SK-N-SH (cell line): ENCODE results near the gene PMVK.

Experiments used
- CTCF ChIP-seq: fragments of 200-600 bp; sonication (generic); IDR thresholded peaks from 2 replicates; pipeline ENCODE4 v1.6.1; 2017; ENCODE audit warnings: antibody characterized with exemption, mild to moderate bottlenecking, moderate library complexity
- EZH2phosphoT487 ChIP-seq: fragments of 200-600 bp; sonication (generic); IDR thresholded peaks from 2 replicates; pipeline ENCODE4 v1.6.1; 2017; ENCODE audit warnings: low read depth, mixed run types, mild to moderate bottlenecking, antibody characterized with exemption, moderate library complexity, borderline replicate concordance
- FOXM1 ChIP-seq: IDR thresholded peaks from 2 replicates; pipeline ENCODE4 v1.4.0; 2012; ENCODE audit warnings: low read depth, mild to moderate bottlenecking
- GABPA ChIP-seq: IDR thresholded peaks from 2 replicates; pipeline ENCODE4 v1.4.0; 2012; ENCODE audit warnings: low read depth, mild to moderate bottlenecking
- GATA2 ChIP-seq: sonication (generic); formaldehyde crosslinking; IDR thresholded peaks from 2 replicates; pipeline ENCODE4 v1.5.0; 2020; ENCODE audit warnings: mild to moderate bottlenecking, missing genetic modification reagents
- PBX3 ChIP-seq: IDR thresholded peaks from 2 replicates; pipeline ENCODE4; 2012
- POLR2AphosphoS5 ChIP-seq: IDR thresholded peaks from 2 replicates; pipeline ENCODE4 v1.6.1; 2012; ENCODE audit warnings: low read depth, low read length
- SIN3A ChIP-seq: IDR thresholded peaks from 2 replicates; pipeline ENCODE4 v1.6.1; 2012; ENCODE audit warnings: low read depth, mild to moderate bottlenecking, low read length, moderate library complexity, borderline replicate concordance
- SMC3 ChIP-seq: IDR thresholded peaks from 2 replicates; pipeline ENCODE4 v1.6.1; 2012; ENCODE audit warnings: low read depth, low read length, improper control_type of control experiment
- ZBTB33 ChIP-seq: IDR thresholded peaks from 2 replicates; pipeline ENCODE4 v1.4.0; 2012; ENCODE audit warnings: low read depth, borderline replicate concordance

DNA sequence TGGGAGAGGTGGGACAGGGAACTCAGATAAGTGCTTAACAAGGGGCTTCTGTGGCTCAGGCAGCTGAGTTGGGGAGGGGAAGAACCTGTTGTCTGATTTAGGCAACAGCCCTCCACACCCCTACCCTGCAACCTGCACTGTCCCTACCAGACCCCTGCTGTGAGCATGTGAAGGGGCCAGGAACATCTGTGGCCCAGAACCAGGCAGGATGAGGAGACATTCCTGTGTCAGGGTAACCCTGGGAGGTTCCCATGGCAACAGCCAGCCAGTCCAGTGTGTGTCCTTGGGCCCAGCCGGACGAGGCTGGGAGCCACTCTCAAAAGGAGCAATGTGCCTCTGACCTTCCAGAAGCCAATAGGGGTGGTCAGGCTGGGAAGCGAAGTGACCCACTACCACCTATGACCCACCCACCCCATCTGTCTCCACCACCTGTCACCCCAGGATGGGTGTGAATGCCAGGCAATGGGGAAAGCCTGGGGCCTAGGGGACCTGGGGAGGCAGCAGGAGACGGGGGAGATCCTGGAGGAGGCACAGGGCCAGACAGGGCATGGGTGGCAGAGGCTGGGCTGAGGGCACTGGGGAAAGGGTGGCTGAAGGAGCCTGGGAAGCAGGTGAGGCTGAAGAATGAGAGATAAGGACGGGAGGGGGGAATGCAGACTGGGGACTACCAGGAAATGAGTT is 5.0 kb upstream of the PMVK start:
- TF ChIP-seq CTCF, result no peak
- no peak for TF ChIP-seq SMC3
- TF ChIP-seq GABPA, result no peak
- no peak for TF ChIP-seq PBX3
- TF ChIP-seq EZH2phosphoT487, result no peak
- TF ChIP-seq POLR2AphosphoS5, result no peak
- TF ChIP-seq SIN3A, result no peak
- TF ChIP-seq GATA2, result no peak
- TF ChIP-seq ZBTB33, result no peak
- no peak for TF ChIP-seq FOXM1
